Stimulated activated CD4-positive, alpha-beta T cell treated with anti-CD3 and anti-CD28 coated beads, Interleukin-15, amount 100 ng/mL, for 48 hours (primary cell): ENCODE measurements around the gene SIX4.

ENCODE experiments used
- DNase-seq, 2 donors: peaks; one replicate each; pipeline ENCODE4 v3.0.0-alpha.2; 2020; ENCODE audit warnings: low read depth in 2 of 2

Gene SIX4

DNA sequence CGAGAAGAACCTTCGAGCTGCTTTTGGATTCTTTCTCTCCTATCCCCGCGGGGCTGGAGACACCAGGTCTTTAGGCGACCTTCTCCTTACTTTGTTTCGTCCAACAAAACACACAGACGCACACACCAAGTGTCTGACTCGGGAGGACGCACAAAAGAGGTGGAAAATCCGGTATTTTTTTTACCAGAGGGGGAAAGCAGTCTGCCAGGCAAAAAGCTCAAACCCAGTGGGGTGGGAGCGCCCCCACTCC, 2.1 kb downstream of the SIX4 start:
- DNase-seq: no peak

DNA sequence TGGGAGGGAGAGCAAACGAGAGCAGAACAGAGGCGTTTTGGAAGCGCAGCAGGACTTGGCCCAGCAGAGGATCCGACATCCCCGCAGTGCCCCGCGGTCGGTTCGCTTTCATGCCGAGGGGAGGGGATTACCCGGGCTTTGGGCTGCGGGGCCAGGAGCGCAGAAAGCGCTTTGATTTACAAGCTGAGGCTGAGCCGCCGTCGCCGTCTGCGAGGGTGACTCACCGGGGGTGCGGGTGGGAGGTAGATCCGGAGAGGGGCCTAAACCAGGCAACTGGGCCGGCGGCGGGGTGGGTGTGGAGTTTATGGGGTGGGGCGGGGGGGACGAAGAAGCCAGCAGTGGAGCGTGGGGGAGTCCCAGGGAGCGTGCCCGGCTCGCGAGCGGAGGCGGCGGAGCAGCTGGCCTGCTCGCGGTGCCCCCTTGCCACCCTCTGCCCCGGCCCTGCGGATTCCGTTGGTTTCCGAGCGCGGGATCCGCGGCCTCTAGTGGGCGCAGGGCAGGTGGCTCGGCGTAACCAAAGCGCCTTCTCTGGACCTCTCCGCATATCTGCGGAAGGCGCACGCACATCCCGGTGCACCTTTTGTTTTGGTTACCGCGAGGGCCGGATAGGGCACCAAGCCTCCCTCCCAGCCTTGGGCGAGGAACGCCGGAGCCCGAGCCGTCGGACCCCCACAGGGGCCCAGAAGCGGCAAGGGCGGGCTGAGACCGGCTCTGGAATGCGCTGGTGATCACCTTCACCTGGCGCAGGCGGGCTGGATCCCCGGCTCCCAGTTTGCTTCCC, 2.6 kb downstream of the SIX4 start:
- DNase-seq: no peak

DNA sequence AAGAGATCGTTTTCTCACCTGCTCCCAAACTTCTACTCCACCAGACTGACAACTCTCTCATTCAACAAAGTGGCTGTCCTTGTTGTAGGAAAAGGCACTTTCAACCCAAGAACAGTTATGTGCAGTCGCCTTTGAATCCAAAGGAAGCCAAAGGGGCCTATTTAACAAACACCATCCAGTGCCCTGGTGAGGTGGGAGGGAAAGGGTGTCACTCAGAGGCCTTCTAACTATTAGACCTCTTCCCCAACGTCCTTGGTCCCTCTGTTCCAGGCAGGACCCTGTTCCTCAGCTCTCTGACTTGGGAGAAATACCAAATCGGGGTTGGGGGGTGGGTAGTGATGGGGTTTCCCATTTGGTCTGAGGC, 3.2 kb downstream of the SIX4 start:
- DNase-seq: no peak

DNA sequence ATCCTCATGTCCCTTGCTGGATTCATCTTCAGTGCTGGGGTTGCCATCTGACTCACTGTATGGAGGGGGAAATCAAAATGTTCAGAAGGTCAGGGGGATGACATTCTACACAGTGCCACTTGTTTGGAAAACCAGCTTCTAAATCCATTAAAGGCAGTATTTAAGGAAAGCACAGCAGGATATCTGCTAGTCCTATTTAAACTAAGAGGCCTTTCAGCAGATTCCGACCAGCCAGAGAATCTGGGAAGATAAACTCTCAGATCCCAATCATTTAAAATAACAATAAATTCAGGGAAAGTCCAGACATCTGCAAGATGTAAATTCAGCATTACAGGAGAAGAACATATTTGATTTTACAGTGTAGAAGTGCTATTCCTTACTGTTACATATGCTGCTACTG, 3.8 kb downstream of the SIX4 start:
- no peak for DNase-seq

DNA sequence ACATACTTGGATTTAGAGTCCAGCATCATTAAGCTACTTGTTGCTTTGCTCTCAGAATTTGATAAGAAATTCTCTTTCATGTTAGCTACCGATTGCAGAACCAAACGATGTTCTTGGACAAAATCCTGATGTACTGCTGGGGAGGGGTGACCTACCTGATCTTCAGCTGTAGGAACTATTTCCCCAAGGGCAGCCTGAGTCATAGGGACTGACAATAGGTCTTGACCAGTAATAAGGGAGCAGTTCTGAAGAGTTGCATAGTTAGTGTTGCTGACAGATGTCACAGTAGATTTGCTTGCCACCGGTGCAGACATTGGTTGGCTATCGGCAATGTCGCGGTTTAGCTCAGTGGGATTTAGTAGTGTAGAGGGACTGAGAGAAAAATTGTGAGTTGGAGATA, 10.6 kb downstream of the SIX4 start:
- DNase-seq: no peak

DNA sequence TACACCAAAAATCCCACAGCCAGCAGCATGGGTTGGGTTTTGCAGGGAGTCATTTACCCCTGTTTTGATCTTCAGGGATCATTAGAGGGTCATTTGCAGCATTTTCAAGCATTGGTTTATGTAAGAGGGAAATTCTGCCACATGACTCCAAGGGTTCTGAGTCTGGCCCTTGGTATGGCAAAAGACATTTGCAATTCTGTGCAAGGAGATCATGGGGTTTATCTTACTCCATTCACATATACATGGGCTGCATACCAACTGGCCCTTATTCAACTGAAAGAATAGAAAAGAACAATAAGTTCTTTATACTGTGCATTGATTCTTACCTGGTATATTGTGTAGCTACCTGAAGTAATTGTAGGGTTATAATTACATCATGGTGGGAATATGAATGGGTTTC, 13.7 kb downstream of the SIX4 start:
- DNase-seq: no peak

DNA sequence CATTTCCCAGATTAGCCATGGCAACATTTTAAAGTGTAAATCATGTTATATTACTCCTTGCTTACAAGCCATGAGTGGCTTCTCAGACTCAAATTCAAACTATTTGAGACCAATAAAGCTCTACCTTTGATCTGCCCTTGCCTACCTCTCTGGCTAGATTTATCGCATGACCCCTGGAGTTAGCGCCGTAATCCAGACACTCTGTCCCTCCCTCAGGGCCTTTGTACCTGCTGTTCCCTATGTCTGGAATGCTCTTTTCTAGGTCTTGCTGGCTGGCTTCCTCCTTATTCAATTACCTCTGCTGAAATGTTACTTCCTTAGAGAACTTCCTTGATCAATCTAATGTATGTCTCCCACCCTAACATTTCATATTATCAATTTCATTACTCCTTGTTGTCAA, 16.3 kb downstream of the SIX4 start:
- DNase-seq: no peak

DNA sequence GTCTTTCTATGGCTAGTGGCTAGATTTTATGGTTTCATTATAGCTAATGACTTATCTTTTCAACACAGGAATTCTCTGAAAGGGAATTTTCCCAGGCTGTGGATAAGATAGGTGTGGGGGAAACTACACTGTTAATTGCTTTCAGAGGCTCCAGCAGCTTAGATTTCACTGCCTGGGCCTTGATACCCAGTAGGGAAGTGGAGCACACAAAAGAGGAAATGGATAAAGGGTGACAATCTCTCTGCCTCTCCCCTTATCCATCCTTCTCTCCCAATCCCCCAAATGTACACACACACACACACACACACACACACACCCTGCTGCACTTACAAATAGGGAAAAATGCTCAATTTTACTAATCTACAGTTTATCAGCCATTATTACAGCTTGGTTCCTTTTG, 19.1 kb downstream of the SIX4 start:
- no peak for DNase-seq

DNA sequence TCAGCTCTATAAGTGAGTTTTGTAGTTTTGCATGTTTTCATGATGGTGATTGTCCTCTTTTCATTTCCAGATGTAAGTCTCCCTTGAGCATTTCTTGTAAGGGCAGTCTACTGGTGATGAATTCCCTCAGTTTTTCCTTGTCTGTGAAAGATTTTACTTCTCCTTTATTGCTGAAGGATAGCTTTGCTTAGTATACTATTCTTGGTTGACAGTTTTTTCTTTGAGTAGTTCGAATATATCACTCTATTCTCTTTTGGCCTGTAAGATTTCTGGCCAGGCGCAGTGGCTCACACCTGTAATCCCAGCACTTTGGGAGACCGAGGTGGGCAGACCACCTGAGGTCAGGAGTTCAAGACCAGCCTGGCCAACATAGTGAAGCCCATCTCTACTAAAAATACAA, 23.6 kb downstream of the SIX4 start:
- DNase-seq: no peak

DNA sequence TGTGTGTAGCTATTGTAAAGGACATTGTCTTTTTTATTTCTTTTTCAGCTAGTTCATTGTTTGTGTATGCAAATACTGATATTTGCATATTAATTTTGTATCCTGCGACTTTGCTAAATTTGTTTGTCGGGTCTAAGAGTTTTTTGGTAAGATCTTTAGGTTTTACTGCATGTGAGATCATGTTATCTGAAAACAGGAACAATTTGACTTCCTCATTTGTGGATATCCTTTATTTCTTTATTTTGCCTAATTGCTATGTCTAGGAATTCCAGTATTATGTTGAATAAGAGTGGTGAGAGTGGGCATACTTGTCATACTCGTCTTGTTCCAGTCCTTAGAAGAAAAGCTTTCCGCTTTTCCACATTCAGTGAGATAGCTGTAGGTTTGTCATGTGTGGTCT, 28.8 kb downstream of the SIX4 start:
- DNase-seq: no peak

DNA sequence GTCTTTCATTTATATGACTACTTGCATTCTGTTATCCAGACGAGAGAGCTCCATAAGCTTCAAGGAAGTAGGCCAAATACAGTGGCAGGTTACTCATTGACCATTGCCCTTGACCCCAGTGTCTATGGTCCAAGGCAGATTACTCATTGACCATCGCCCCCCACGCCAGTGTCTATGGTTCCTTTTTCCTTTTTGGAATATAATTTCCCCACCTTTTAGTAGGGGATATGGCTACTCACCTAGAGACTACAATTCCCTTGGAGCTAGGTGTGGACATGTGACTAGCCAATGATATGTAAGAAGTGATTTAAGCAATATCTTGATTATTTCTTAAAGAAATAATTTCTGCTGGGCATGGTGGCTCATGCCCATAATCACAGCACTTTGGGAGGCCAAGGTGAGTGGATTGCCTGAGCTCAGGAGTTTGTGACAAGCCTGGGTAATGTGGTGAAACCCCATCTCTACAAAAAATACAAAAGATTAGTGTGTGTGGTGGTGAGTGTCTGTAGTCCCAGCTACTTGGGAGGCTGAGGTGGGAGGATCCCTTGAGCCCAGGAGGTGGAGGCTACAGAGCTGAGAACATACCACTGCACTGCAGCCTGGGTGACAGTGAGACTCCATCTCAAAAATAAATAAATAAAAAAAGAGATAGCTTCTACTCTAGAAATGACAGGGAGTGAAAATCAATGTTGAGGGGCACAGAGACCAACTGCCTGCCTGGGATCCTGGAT, 32.6 kb downstream of the SIX4 start:
- no peak for DNase-seq

DNA sequence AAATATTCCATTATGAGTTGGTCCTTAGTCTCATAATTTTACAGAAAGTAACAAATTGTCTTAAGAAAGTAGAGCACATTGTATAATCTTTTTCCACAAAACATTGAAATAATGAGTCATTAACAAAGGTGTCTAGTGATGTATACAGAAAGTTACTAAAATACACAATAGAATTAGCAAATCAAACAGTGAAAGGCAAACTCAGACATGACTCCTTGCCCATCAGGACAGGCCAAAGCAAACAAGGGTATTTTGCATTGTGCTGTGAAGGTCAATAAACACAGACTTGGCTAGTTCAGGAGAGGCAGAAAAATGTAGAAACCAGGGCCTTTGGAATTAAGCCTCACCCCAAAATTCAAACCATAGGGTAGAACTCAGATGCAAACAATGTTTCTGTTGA, 37.3 kb downstream of the SIX4 start:
- DNase-seq: no peak

DNA sequence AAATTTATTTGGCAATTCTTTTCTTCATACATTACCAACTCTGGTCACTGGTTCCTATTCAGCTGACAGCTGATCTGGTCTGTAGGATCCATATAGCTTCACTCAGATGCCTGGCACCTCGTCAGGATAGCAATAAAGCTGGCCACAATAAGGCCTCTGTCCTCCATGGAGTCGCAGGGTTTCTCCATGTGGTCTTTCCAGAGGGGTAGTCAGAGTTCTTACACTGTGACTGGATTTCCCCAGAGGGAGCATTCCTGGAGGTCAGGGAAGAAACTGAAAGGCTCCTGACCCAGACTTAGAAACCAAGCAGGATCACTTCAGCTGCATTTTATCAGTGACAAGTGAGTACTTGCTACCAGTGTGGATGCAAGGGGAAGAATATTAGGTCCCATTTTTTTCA, 39.9 kb downstream of the SIX4 start:
- DNase-seq: no peak

DNA sequence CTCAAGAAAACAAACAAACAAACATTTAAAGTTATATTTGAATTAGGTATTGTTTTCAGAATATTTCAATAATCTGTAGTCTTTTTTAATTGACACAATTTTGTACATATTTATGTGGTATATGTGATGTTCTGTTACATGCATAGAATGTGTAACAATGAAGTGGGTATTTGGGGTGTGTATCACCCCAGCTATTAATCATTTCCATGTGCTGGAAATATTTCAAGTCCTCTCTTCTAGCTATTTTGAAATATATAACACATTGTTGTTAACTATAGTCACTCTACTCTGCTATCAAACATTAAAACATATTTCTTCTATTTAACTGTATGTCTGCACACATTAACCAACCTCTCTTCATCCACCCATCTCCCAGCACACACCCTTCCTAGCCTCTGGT, 42.9 kb downstream of the SIX4 start:
- no peak for DNase-seq

DNA sequence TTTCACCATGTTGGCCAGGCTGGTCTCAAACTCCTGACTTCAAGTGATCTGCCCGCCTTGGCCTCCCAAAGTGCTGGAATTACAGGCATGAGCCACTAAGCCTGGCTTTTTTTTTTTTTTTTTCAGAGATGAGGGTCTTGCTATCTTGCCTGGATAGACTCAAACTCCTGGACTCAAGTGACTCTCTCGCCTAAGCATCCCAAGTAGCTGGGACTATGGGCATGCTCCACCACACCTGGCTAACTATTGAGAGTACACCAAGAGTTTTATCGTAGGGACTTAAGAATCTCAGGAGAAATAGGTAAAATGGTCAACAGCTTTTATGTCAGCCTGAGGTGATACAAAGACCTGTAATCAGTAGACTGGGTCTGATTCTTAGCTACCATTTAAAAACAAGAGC, 43.6 kb downstream of the SIX4 start:
- no peak for DNase-seq

DNA sequence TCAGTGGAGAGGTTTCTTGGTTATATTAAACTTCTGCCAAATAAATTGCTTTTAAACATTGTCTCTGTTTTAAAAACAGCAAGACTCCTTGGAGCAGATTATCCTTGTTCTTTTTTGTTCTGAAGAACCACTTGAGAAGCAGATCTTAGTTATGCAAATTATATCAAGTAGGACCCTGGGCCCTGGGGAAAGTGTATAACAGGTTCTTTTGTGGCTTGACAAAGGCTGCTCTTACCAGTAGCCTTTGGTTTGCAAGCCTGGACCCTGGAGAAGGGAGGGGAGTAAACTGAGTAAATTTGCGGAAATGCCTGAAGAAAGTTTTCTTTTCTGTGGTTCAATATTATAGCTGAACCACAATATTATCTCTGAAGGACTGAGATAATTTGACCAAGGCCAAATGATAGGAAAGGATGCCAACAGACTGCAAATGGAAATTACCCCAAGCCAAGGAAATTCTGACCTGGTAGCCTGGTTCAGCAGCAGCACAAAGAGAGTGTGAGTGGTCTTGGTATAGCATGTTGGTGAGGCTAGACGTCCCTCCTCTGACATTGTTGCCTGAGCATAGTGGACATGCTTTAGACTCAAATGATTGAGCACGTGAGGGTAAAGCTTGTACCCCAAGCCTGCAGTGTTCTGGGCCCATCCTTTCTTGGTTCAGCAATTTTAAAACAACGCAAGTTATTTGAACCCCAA, 44.4 kb downstream of the SIX4 start:
- no peak for DNase-seq

DNA sequence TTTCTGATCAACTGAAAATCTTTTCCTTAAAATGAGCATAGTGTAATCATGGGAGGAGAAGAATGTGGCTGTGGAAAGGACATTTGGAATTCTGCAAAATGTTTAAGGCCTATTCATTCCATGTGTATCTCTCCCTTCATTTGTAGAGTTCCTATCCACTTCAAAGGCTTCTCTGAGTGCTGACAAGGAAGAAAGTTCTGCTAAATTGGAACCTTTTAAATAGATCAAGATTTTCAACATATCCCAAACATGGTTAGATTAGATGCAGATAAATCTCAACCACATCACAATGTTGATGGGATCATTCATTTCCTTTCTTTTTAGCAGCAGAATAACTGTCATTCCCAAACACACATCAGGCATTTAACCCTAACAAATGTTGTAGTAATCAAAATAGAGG, 46.5 kb downstream of the SIX4 start:
- no peak for DNase-seq

DNA sequence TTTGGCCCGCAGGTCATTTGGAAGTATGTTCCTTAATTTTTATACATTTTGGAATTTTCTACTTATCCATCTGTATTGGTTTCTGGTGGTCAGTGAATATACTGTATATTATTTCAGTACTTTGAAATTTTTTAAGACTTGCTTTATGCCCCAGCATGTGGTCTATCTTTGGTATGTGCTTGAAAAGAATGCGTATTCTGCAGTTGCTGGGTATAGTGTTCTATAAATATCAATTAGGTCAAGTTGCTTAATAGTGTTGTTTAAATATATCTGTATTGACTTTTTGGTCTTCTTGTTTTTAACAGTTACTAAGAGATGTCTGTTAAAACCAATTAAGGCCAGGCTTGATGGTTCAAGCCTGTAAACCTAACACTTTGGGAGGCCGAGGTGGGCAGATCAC, 53.2 kb downstream of the SIX4 start:
- DNase-seq: no peak

DNA sequence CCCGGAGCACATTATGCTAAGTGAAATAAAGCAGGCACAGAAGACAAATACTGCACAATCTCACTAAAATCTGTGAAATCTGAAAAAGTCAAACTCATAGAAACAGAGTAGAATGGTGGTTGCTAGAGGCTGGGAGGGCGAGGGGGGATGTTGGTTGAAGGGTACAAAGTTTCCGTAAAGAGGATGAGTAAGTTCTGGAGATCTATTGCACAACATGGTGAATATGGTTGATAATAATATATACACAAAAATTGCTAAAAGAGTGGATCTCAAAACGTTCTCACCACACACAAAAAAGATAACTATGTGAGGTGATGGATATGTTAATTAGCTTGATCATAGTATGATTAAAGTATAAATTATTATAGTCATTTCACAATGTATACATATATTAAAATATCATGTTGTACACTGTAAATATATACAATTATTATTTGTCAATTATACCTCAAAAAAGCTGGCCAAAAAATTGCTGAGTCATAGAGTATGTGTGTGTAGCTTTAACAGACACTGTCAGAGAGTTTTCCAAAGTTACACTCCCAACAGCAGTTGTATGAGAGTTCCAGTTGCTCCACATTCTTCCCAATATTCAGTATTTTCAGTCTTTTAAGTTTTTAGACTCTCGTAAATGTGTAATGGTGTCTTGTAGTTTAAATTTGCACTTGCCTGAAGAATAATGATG, 55.6 kb downstream of the SIX4 start:
- no peak for DNase-seq

DNA sequence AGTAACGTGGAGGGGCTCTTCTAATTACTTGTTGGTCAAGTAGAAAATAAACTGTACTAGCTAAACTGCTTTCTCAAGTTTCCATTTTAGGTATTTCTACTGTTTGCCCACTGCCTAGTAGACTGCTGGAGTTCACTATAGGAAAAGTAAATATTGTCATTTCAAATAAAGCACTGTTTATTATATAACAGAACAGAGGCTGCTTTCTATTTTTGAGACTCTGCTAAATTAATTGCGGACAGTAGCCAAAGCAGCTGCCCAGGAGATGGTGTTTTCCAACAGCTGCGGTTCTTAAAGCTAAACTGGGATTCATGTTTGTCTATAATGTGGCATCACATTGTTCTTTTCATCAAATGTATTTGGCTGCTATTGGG, 59.0 kb downstream of the SIX4 start:
- no peak for DNase-seq

DNA sequence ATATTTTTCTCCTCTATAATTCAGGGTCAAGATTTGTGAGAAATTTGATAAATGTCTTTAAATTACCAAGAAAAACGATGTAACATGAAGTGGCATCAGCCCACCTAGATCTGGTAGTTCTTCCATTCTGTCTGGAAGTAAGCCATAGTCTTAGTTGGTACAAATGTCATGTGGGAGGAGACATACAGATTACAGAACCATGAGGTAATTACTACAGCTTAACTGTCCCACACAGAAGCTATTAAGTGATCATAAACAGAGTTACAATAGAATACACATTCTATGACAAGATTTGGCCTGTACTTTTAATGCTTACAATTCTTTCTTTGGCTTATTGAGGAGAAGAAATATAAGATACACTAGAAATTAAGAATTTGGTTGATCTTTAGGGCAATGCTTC, 61.2 kb downstream of the SIX4 start:
- DNase-seq: no peak

DNA sequence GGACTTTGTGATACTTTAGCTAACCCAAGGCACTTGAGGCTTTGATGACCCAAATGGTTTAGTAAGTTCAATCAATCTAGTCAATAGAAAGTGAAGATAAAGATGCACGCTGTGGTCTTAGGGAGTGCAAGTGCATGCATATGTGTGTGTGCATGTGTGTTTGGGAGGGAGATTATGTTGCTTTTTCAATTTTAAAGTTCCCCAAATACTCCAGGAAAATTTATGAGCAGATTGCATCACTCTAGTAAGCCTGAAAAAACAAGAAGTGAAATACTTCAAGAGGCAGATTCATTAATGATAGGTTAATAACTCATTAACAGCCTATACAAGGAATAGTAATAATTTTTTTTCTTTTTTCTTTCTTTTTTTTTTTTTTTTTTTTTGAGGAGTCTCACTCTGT, 62.4 kb downstream of the SIX4 start:
- no peak for DNase-seq
